ENCODE measurements around the gene OPRL1. TPM values are rescaled to one million over a fixed set of nuclear protein-coding genes. Genes with fewer than 3 reads are reported as not detected.

Gene OPRL1
- polyA plus RNA-seq, 1 of the 3 experiments (the other 2 are of a cell fraction), result 1.8 TPM

GRCh38 chr20:64107736-64108457 lies 28.0 kb downstream of the OPRL1 start:
- ChIA-PET POLR2A (no interaction called here), CTCF (interaction anchor here (0.6 to 15.6 kb wide), 5 partner anchors 12 to 128 kb away, joined by 3 to 252 read pairs (median 3); partner anchors contain the start of genes LKAAEAR1, OPRL1 and RGS19)
- Histone ChIP-seq H3K9ac (no peak overlapping the region), H4K20me1 (ENCODE audit: insufficient read depth) (no peaks in the 10 kb centered on the region), H3K36me3 (replicated peaks in 1 of 2; ENCODE audit: control insufficient read depth in 1 of 2, insufficient read depth in 2 of 2, low read length in 1 of 2) (no peaks in the 10 kb centered on the region), H3K27ac (ENCODE audit: low read depth in 2 of 2, low read length in 1 of 2) (no peak overlapping the region), H3K4me1 (ENCODE audit: control insufficient read depth in 1 of 2, insufficient read depth in 2 of 2, low read depth in 1 of 2, low read length in 1 of 2) (peaks cover 0 to 23% of the 10 kb centered on the region in 2 experiments; a peak in 1 of 4 replicates), H3K27me3 (ENCODE audit: insufficient read depth) (no peaks in the 10 kb centered on the region; the same call in 1 of the 2 replicates), H3F3A (replicated peaks; ENCODE audit: insufficient read depth) (no peaks in the 10 kb centered on the region), H3K4me3 (ENCODE audit: low read depth in 2 of 2, low read length in 1 of 2) (no peak overlapping the region), H2AFZ (ENCODE audit: low read depth) (no peak overlapping the region), H3K9me3 (no peaks in the 10 kb centered on the region), H3K79me2 (ENCODE audit: insufficient read depth) (no peaks in the 10 kb centered on the region), H3K4me2 (no peak overlapping the region), H3K9me2 (no peaks in the 10 kb centered on the region)
- no peak for TF ChIP-seq USF1 (IDR thresholded peaks at IDR 0.05; ENCODE audit: borderline replicate concordance, low read depth)
- TF ChIP-seq, protein P1, sequence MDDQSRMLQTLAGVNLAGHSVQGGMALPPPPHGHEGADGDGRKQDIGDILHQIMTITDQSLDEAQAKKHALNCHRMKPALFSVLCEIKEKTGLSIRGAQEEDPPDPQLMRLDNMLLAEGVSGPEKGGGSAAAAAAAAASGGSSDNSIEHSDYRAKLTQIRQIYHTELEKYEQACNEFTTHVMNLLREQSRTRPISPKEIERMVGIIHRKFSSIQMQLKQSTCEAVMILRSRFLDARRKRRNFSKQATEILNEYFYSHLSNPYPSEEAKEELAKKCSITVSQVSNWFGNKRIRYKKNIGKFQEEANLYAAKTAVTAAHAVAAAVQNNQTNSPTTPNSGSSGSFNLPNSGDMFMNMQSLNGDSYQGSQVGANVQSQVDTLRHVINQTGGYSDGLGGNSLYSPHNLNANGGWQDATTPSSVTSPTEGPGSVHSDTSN (IDR thresholded peaks at IDR 0.05), result no peak
- TF ChIP-seq TEAD4 (IDR thresholded peaks at IDR 0.05; ENCODE audit: borderline replicate concordance, insufficient read depth), result no peak
- TF ChIP-seq, protein P2, sequence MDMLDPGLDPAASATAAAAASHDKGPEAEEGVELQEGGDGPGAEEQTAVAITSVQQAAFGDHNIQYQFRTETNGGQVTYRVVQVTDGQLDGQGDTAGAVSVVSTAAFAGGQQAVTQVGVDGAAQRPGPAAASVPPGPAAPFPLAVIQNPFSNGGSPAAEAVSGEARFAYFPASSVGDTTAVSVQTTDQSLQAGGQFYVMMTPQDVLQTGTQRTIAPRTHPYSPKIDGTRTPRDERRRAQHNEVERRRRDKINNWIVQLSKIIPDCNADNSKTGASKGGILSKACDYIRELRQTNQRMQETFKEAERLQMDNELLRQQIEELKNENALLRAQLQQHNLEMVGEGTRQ (IDR thresholded peaks at IDR 0.05; ENCODE audit: borderline replicate concordance, low read depth, low read length), result no peak
- TF ChIP-seq RAD21 (IDR thresholded peaks at IDR 0.05; ENCODE audit: low read length), result no peak
- no peak for TF ChIP-seq JUND (IDR thresholded peaks at IDR 0.05)
- TF ChIP-seq RFX5 (IDR thresholded peaks at IDR 0.05; ENCODE audit: low read length), result no peak
- no peak for TF ChIP-seq NFIC (IDR thresholded peaks at IDR 0.05; ENCODE audit: borderline replicate concordance)
- no peak for TF ChIP-seq SMC3 (IDR thresholded peaks at IDR 0.05; ENCODE audit: low read depth, low read length)
- TF ChIP-seq, protein P3, sequence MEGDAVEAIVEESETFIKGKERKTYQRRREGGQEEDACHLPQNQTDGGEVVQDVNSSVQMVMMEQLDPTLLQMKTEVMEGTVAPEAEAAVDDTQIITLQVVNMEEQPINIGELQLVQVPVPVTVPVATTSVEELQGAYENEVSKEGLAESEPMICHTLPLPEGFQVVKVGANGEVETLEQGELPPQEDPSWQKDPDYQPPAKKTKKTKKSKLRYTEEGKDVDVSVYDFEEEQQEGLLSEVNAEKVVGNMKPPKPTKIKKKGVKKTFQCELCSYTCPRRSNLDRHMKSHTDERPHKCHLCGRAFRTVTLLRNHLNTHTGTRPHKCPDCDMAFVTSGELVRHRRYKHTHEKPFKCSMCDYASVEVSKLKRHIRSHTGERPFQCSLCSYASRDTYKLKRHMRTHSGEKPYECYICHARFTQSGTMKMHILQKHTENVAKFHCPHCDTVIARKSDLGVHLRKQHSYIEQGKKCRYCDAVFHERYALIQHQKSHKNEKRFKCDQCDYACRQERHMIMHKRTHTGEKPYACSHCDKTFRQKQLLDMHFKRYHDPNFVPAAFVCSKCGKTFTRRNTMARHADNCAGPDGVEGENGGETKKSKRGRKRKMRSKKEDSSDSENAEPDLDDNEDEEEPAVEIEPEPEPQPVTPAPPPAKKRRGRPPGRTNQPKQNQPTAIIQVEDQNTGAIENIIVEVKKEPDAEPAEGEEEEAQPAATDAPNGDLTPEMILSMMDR (IDR thresholded peaks at IDR 0.05), result no peak
- TF ChIP-seq EZH2phosphoT487 (IDR thresholded peaks at IDR 0.05; ENCODE audit: borderline replicate concordance, low read depth), result no peak
- no peak for TF ChIP-seq SIN3A (IDR thresholded peaks at IDR 0.05; ENCODE audit: borderline replicate concordance, low read depth, low read length)
- TF ChIP-seq, protein P4, sequence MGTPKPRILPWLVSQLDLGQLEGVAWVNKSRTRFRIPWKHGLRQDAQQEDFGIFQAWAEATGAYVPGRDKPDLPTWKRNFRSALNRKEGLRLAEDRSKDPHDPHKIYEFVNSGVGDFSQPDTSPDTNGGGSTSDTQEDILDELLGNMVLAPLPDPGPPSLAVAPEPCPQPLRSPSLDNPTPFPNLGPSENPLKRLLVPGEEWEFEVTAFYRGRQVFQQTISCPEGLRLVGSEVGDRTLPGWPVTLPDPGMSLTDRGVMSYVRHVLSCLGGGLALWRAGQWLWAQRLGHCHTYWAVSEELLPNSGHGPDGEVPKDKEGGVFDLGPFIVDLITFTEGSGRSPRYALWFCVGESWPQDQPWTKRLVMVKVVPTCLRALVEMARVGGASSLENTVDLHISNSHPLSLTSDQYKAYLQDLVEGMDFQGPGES (IDR thresholded peaks at IDR 0.05; ENCODE audit: low read depth, low read length), result no peak
- whole genome bisulfite sequencing (ENCODE audit: low lambda C conversion rate), result 85% methylated on average over 18 of the region's 19 CpGs
- DNase-seq, result no peak
